Ishikawa (cell line): Measurements from ENCODE around the gene DUSP22.

Experiments
- CEBPB ChIP-seq: IDR thresholded peaks from 2 replicates; pipeline ENCODE4 v1.6.1; 2012
- CREB1 ChIP-seq: IDR thresholded peaks from 2 replicates; pipeline ENCODE4 v1.6.1; 2012; ENCODE audit warnings: low read depth
- EGR1 ChIP-seq: IDR thresholded peaks from 2 replicates; pipeline ENCODE4 v1.6.1; 2012
- EP300 ChIP-seq: IDR thresholded peaks from 2 replicates; pipeline ENCODE4 v1.6.1; 2012; ENCODE audit warnings: borderline replicate concordance
- FOXM1 ChIP-seq: IDR thresholded peaks from 2 replicates; pipeline ENCODE4 v1.6.1; 2012; ENCODE audit warnings: low read depth, borderline replicate concordance
- MAX ChIP-seq: IDR thresholded peaks from 2 replicates; pipeline ENCODE4 v1.6.1; 2012
- NFIC ChIP-seq: IDR thresholded peaks from 2 replicates; pipeline ENCODE4 v1.6.1; 2012
- RAD21 ChIP-seq: IDR thresholded peaks from 2 replicates; pipeline ENCODE4 v1.6.1; 2012; ENCODE audit warnings: low read depth
- TAF1 ChIP-seq: IDR thresholded peaks from 2 replicates; pipeline ENCODE4 v1.6.1; 2012; ENCODE audit warnings: low read depth, mild to moderate bottlenecking
- TCF12 ChIP-seq: IDR thresholded peaks from 2 replicates; pipeline ENCODE4 v1.6.1; 2012; ENCODE audit warnings: low read depth
- TEAD4 ChIP-seq: IDR thresholded peaks from 2 replicates; pipeline ENCODE4 v1.6.1; 2012
- USF1 ChIP-seq: IDR thresholded peaks from 2 replicates; pipeline ENCODE4 v1.6.1; 2012
- YY1 ChIP-seq: IDR thresholded peaks from 2 replicates; pipeline ENCODE4 v1.6.1; 2012; ENCODE audit warnings: low read depth
- ZBTB7A ChIP-seq: IDR thresholded peaks from 2 replicates; pipeline ENCODE4 v1.6.1; 2012; ENCODE audit warnings: low read depth
- TF ChIP-seq, protein P1 (sequence below): IDR thresholded peaks from 2 replicates; pipeline ENCODE4 v1.6.1; 2012; ENCODE audit warnings: low read depth, mild to moderate bottlenecking

The DUSP22 gene

GRCh38 chr6:285030-285771 lies 7.1 kb upstream of the DUSP22 start:
- no peak for TF ChIP-seq MAX
- TF ChIP-seq YY1: no peak
- TF ChIP-seq CREB1: no peak
- TF ChIP-seq CEBPB: no peak
- TF ChIP-seq ZBTB7A: no peak
- TF ChIP-seq TCF12: no peak
- TF ChIP-seq NFIC: no peak
- TF ChIP-seq TAF1: no peak
- no peak for TF ChIP-seq USF1

DNA sequence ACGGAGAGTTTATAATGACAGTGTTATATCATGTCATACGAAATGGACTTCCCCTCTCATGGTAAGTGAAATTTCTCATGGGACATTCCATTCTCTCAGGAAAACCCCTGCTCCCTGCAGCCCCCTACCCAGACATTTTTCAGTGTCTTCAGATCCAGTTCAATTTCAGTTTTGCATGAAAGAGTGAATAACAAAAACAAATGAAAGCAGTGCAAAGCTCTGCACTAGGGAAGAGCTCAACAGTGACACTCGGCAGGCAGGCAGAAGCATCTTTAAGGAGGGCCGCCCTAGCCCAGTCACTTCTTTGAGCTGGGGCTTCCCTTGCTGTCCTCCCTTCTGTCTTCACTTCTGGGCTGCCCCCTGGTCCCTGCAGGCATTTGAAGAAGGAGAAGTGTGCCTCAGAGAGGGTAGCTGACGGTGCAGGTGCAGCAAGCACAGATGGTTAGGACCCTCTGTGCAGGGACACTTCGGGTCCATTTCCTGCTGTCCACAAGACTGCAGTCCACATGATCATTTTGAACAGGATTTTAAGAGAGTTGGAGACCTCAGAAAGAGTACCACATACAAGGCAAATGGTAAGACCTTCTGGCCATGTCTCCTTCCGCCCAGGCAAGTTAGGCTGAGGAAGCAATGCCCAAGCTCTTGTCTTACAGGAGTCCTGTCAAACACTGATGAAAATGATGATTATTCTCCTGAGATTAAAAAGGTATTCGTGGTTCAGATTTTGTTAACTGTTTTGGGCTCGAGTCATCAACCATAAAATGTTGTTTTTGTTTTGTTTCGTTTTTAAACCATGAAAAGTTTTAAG lies 5.4 kb upstream of the DUSP22 start:
- TF ChIP-seq TCF12 (no peak), USF1 (no peak), YY1 (no peak)
- TF ChIP-seq, protein P1, sequence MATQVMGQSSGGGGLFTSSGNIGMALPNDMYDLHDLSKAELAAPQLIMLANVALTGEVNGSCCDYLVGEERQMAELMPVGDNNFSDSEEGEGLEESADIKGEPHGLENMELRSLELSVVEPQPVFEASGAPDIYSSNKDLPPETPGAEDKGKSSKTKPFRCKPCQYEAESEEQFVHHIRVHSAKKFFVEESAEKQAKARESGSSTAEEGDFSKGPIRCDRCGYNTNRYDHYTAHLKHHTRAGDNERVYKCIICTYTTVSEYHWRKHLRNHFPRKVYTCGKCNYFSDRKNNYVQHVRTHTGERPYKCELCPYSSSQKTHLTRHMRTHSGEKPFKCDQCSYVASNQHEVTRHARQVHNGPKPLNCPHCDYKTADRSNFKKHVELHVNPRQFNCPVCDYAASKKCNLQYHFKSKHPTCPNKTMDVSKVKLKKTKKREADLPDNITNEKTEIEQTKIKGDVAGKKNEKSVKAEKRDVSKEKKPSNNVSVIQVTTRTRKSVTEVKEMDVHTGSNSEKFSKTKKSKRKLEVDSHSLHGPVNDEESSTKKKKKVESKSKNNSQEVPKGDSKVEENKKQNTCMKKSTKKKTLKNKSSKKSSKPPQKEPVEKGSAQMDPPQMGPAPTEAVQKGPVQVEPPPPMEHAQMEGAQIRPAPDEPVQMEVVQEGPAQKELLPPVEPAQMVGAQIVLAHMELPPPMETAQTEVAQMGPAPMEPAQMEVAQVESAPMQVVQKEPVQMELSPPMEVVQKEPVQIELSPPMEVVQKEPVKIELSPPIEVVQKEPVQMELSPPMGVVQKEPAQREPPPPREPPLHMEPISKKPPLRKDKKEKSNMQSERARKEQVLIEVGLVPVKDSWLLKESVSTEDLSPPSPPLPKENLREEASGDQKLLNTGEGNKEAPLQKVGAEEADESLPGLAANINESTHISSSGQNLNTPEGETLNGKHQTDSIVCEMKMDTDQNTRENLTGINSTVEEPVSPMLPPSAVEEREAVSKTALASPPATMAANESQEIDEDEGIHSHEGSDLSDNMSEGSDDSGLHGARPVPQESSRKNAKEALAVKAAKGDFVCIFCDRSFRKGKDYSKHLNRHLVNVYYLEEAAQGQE: no peak

GRCh38 chr6:287489-287860 lies 4.8 kb upstream of the DUSP22 start:
- TF ChIP-seq YY1 (no peak), TAF1 (no peak), NFIC (no peak), ZBTB7A (no peak), RAD21 (no peak), TEAD4 (no peak), EGR1 (no peak), TCF12 (no peak), EP300 (no peak), MAX (no peak), USF1 (no peak), CREB1 (no peak), CEBPB (no peak), FOXM1 (no peak)
- TF ChIP-seq, protein P1: no peak

DNA sequence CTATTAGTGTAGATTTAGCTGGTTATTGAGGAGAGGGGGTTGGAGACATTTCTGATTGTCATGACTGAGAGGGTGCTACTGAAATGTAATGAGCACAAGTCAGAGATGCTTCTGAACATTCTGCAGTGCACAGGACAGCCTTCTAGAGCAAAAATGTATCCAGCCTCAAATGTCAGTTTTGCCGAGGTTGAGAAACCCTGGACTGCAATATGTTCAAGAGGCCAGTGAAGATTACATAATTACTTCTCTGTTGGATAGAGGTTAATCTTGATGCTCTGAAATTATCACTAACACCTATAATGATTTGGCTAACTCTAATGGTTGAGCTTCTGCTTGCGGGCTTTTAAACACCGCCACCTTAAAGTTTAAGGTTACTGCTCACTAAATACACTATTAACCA lies 3.4 kb upstream of the DUSP22 start:
- TF ChIP-seq CEBPB (no peak), RAD21 (no peak), USF1 (no peak), MAX (no peak), FOXM1 (no peak), TCF12 (no peak), TAF1 (no peak), EGR1 (no peak), CREB1 (no peak)
- TF ChIP-seq, protein P1: no peak
